GM21825 (cell line): ENCODE data around the gene PCNX3.
"Not testable (repeated sequence)": the region's sequence is repeated elsewhere in the genome, so short reads cannot be mapped to it uniquely, and the experiment has no call there.

Experiments used
- ATAC-seq: cut with Tn5 transposase; IDR thresholded peaks from one replicate; pipeline ENCODE4 v1.9.1; 2021; ENCODE audit warnings: mild to moderate bottlenecking, moderate library complexity; ENCODE audit not compliant: unreplicated experiment

The PCNX3 gene

GRCh38 chr11:65637032-65637557 lies 21.5 kb downstream of the PCNX3 start:
- no peak for ATAC-seq

- peak; percentile 44 for ATAC-seq
Measured at GRCh38 chr11:65637794-65638419, 22.3 kb downstream of the PCNX3 start, which contains the start of gene SIPA1. TSS of gene SIPA1 (plus strand) at chr11:65638101. CDS start at chr11:65640922, 2,821 bp downstream.

GRCh38 chr11:65639228-65639597 lies 23.6 kb downstream of the PCNX3 start:
- not testable (repeated sequence) for ATAC-seq

- ATAC-seq = peak; percentile 31
Measured at GRCh38 chr11:65639623-65640482, 24.3 kb downstream of the PCNX3 start.

GRCh38 chr11:65640483-65641296 lies 25.1 kb downstream of the PCNX3 start:
- no peak for ATAC-seq

GRCh38 chr11:65641297-65642013 lies 25.9 kb downstream of the PCNX3 start:
- no peak for ATAC-seq

- no peak for ATAC-seq
Measured at GRCh38 chr11:65642014-65642671, 26.6 kb downstream of the PCNX3 start.

- no peak for ATAC-seq
Measured at GRCh38 chr11:65643971-65644370, 28.4 kb downstream of the PCNX3 start.

- no peak for ATAC-seq
Measured at GRCh38 chr11:65644837-65645236, 29.3 kb downstream of the PCNX3 start.

GRCh38 chr11:65645710-65646109 lies 30.1 kb downstream of the PCNX3 start:
- no peak for ATAC-seq

- ATAC-seq = no peak
Measured at GRCh38 chr11:65646288-65646957, 30.8 kb downstream of the PCNX3 start.

GRCh38 chr11:65646958-65647701 lies 31.6 kb downstream of the PCNX3 start:
- no peak for ATAC-seq

- no peak for ATAC-seq
Measured at GRCh38 chr11:65648997-65649493, 33.5 kb downstream of the PCNX3 start.

- ATAC-seq = no peak
Measured at GRCh38 chr11:65649656-65650546, 34.3 kb downstream of the PCNX3 start.

GRCh38 chr11:65650547-65651338 lies 35.2 kb downstream of the PCNX3 start:
- ATAC-seq = no peak

- ATAC-seq = no peak
Measured at GRCh38 chr11:65651339-65651588, 35.7 kb downstream of the PCNX3 start.
